D721Med (cell line): ENCODE measurements around the gene NAA10.

Source experiments
- DNase-seq: peaks from one replicate; pipeline ENCODE4 v3.0.0; 2011; ENCODE audit warnings: low spot score; ENCODE audit not compliant: insufficient read length
- FAIRE-seq: peaks from 2 replicates; lab custom pipeline; 2011; peaks lifted over from hg19 to GRCh38; lab: Jason Lieb, UNC
- CTCF ChIP-seq: IDR thresholded peaks from 2 replicates; pipeline ENCODE4 v1.5.1; 2012; ENCODE audit warnings: mild to moderate bottlenecking, control low read depth; ENCODE audit not compliant: insufficient read depth; ENCODE audit errors: missing control alignments

NAA10 gene

DNA sequence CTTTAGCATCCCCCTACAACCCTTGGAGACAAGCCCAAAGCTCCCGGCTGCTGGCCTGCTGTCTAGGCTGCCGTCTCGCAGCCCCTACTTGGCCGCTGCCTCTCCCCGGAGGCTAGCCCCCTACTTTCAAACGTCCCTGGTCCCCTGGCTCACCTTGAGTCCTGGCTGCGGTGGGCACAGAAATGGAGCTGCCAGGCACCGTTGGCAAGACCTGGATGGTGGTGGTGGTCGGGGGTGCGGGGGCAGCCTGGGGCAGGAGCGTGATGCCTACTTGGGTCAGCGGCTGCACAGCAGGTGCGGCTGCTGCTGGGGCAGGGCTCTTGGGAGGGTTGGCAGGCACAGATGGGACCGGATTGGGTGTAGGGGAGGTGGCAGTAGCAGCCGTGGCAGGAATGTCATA, 24.8 kb upstream of the NAA10 start:
- DNase-seq (no peak), FAIRE-seq (no peak)
- TF ChIP-seq CTCF = no peak

GRCh38 chrX:153958605-153959004, 23.8 kb upstream of the NAA10 start:
- TF ChIP-seq CTCF = no peak
- DNase-seq (no peak), FAIRE-seq (no peak)

- DNase-seq = no peak
- no peak for FAIRE-seq
- TF ChIP-seq CTCF = no peak
Measured at GRCh38 chrX:153957224-153957623, 22.4 kb upstream of the NAA10 start.

DNA sequence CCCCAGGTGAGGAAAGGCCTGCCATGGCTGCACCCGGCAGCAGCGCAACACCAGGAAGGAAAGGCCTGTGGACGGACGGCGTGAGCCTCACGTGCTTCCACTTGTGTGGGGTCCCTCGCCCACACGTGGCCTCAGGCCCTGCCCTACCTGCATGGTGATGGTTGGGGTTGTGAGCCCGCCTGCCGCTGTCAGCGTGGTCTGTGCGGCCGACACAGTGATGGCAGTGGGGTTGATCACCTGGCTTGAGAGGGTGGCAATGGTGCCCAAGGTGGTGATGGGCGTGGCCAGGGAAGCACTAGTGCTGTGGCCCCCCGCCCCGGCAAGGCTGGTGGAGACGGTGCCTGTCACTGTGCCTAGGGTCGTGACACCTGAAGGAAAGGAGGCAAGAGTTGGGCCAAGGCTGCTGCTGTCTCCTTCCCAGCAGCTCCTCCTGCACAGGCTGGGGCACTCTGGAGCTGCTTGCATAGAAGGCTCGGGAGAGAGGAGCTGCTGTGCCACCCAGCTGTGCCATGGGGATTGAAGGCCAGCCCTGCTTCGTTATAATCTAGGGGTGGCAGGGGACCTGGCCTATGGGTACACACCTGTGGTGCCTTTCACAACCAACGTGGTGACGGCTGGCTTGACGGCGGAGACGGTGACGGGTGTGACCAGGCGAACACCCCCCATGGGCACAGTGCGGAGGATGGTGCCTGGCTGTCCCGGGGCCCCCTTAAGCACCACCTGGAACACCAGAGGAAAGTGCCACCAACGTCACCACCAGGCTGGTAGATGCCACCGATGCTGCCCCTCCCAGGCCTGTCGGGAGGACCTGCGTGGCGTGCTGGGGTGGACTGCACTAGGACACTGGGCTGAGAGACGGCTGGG, 21.4 kb upstream of the NAA10 start:
- DNase-seq = no peak
- FAIRE-seq = no peak
- TF ChIP-seq CTCF = no peak

- no peak for DNase-seq
- no peak for TF ChIP-seq CTCF
- FAIRE-seq = no peak
Measured at GRCh38 chrX:153955228-153955732, 20.4 kb upstream of the NAA10 start.

- no peak for FAIRE-seq
- TF ChIP-seq CTCF = no peak
- DNase-seq = no peak
Measured at GRCh38 chrX:153954558-153955227, 19.9 kb upstream of the NAA10 start.
